Measurements from ENCODE around the gene SGCD.

SGCD gene

DNA sequence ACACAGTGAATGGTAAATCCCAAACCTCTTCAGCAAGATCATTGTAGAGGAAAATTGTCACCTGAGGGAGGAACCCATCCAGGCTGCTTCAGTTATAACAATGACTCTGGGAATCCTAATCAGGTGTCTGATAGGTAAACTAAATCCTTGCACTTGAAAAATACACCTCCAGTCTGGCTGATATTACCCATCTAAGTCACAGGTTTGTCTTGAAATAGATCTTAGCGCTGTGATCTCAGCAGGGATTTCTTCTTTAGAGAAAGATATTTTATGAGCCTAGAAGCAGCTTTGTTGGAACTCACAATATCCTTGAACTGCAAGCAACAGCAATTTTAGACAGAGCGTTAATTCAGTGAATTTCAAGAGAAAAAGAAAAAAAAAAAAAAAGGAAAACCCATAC, 149.7 kb downstream of the SGCD start:
- Mint-ChIP-seq H3K27me3 (no peaks in the 10 kb centered on the region), H3K4me1 (ENCODE audit: low read depth) (no peaks in the 10 kb centered on the region), H3K36me3 (no peaks in the 10 kb centered on the region), H3K4me3 (no peak overlapping the region), H3K27ac (no peak overlapping the region), H3K9me3 (ENCODE audit: low read depth) (no peaks in the 10 kb centered on the region)

DNA sequence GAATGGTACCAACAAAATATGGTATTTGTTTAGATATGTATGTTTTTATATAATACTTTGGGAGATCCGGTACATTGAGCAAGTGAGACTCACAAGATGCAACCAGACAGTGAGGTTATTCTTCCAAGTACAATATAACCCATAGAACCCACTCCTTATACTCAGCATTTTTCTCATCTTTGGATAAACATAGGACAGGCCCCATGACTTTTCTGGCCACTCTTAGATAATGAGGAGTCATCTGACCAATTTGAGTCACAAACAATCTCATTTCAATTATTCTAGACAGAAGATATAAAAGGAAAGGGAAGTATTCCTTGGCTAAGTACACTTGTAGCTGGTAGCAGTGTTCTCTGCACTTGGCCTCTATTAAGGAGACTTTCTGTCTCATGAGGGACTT, 150.2 kb downstream of the SGCD start:
- no peaks in the 10 kb centered on the region for H3K27me3 Mint-ChIP-seq
- H3K27ac Mint-ChIP-seq = no peak overlapping the region
- H3K9me3 Mint-ChIP-seq (ENCODE audit: low read depth) = no peaks in the 10 kb centered on the region
- H3K4me1 Mint-ChIP-seq (ENCODE audit: low read depth) = no peaks in the 10 kb centered on the region
- no peaks in the 10 kb centered on the region for H3K36me3 Mint-ChIP-seq
- no peak overlapping the region for H3K4me3 Mint-ChIP-seq

- Mint-ChIP-seq H3K4me1 (ENCODE audit: low read depth) (no peaks in the 10 kb centered on the region), H3K9me3 (ENCODE audit: low read depth) (peaks cover 9% of the 10 kb centered on the region), H3K4me3 (no peak overlapping the region), H3K36me3 (no peaks in the 10 kb centered on the region), H3K27me3 (peaks cover 2% of the 10 kb centered on the region), H3K27ac (no peak overlapping the region)
Measured at GRCh38 chr5:156479849-156480248, 152.9 kb downstream of the SGCD start.

DNA sequence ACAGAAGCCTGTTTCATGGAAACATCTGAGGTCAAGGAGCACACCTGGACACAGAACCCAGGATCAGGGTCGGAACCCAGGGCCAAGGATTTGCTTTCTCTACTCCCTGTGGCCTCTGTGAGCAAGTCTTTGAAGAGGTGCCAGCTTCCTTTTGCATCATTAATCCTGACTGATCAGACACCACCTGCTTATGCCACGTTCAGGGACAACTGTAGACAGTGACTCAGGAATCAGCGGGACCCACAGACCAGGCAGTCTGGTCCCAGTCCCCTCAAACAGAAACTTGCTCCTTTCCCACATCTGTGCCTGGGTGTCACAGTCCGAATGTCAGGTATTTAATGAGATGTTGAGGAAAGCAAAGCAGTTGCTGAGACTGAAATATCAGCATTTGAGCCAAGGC, 154.8 kb downstream of the SGCD start:
- peaks cover 12% of the 10 kb centered on the region for H3K9me3 Mint-ChIP-seq (ENCODE audit: low read depth)
- no peaks in the 10 kb centered on the region for H3K36me3 Mint-ChIP-seq
- no peaks in the 10 kb centered on the region for H3K4me1 Mint-ChIP-seq (ENCODE audit: low read depth)
- H3K4me3 Mint-ChIP-seq = no peak overlapping the region
- H3K27ac Mint-ChIP-seq = no peak overlapping the region
- H3K27me3 Mint-ChIP-seq = peaks cover 2% of the 10 kb centered on the region

- Mint-ChIP-seq H3K36me3 (no peaks in the 10 kb centered on the region), H3K9me3 (ENCODE audit: low read depth) (peaks cover 18% of the 10 kb centered on the region), H3K27me3 (peaks cover 2% of the 10 kb centered on the region), H3K4me3 (no peak overlapping the region), H3K27ac (no peak overlapping the region), H3K4me1 (ENCODE audit: low read depth) (no peaks in the 10 kb centered on the region)
Measured at GRCh38 chr5:156482818-156483217, 155.9 kb downstream of the SGCD start.

DNA sequence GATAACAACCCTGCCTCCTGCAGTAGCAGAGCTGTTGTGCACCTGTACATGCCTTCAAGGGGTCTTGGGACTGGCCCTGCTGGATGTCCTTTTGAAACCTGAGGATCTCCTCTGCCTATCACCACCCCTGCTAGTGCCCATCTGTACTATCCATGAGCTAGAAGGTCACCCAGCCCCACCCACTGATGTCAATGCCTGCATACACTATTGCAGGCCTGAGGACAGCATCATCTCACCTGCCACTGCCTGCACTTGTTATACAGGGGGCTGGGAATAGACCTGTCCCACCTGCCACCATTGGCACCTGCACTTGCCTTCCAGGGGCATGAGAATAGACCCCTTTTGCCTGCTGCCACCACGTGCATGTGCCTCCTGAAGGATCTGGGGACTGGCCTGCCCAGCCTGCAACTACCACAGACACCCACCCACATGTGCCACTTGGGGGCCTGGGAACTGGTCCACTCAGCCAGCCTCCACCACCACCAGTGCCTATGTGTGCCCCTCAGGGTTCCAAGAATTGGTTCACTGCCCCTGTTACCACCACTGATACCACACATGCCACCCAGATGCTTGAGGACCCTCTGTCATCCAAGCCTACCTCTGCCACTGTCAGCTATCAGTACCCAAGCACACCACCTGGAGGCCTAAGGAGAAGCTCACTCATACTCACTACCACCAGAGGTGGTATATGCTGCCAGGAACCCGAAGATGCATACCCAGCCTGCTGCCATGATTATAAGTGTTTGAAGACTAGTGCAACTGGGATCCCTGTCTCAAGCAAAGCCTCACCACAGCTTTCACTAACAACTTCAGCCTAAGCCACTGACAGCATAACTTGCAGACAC, 159.7 kb downstream of the SGCD start:
- Mint-ChIP-seq H3K36me3 (no peaks in the 10 kb centered on the region), H3K9me3 (ENCODE audit: low read depth) (peaks cover 22% of the 10 kb centered on the region), H3K4me1 (ENCODE audit: low read depth) (no peaks in the 10 kb centered on the region), H3K4me3 (no peak overlapping the region), H3K27ac (no peak overlapping the region), H3K27me3 (peaks cover 4% of the 10 kb centered on the region)

- Mint-ChIP-seq H3K4me3 (no peak overlapping the region), H3K27me3 (peaks cover 3% of the 10 kb centered on the region), H3K36me3 (no peaks in the 10 kb centered on the region), H3K4me1 (ENCODE audit: low read depth) (no peaks in the 10 kb centered on the region), H3K9me3 (ENCODE audit: low read depth) (peaks cover 10% of the 10 kb centered on the region), H3K27ac (no peak overlapping the region)
Measured at GRCh38 chr5:156491766-156492165, 164.8 kb downstream of the SGCD start.

DNA sequence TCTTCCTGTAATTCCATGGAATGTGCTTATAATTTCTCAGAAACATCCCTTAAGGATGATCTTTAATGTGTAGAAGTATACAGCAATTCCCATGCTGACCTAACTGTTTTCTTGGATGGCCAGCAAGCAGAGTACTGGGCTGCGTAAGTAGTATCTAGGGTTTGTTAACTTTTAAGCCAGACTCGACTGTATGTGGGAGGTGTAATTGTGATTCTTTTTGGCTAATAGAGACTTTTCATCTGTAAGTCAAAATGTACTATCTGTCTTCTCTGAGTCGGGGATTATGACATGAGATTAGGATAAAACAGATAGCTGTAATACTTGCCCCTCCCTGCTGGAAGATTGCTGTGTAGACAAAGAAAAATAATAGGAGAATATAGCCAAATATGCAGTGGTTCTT, 169.3 kb downstream of the SGCD start:
- Mint-ChIP-seq H3K4me1 (ENCODE audit: low read depth) (no peaks in the 10 kb centered on the region), H3K27ac (no peak overlapping the region), H3K4me3 (no peak overlapping the region), H3K9me3 (ENCODE audit: low read depth) (no peaks in the 10 kb centered on the region), H3K27me3 (peaks cover 4% of the 10 kb centered on the region), H3K36me3 (no peaks in the 10 kb centered on the region)

- Mint-ChIP-seq H3K9me3 (ENCODE audit: low read depth) (no peaks in the 10 kb centered on the region), H3K4me3 (no peak overlapping the region), H3K27me3 (peaks cover 4% of the 10 kb centered on the region), H3K4me1 (ENCODE audit: low read depth) (no peaks in the 10 kb centered on the region), H3K27ac (no peak overlapping the region), H3K36me3 (no peaks in the 10 kb centered on the region)
Measured at GRCh38 chr5:156497804-156498208, 170.8 kb downstream of the SGCD start.

DNA sequence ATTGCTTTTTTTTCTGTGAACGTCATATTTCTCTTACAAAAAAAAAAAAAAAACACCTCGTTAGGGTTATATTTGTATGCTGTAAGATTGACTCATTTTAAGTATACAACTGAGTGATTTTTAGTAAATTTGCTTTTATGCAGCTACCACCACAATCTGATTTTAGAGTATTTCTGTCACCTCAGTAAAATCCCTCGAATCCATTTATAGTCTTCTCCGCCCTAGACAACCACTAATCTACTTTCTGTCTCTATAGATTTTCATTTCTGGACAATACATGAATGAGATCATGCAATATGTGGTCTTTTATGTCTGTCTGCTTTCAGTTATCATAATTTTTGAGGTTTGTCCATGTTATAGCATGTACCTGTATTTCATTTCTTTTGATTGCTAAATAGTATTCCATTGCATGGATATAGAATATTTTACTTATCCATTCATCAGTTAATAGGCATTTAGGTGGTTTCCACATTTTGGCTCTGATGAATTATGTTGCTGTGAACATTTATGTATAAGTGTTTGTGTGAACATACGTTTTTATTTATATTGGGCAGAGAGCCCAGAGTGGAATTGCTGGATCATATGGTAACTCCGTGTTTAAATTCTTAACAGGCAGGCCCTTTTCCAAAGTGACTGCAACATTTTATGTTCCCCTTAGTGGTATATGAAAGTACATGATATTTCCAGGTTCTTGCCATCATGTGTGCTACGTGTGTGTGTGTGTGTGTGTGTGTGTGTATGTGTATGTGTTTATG, 171.4 kb downstream of the SGCD start:
- H3K4me1 Mint-ChIP-seq (ENCODE audit: low read depth) = no peaks in the 10 kb centered on the region
- H3K9me3 Mint-ChIP-seq (ENCODE audit: low read depth) = no peaks in the 10 kb centered on the region
- H3K4me3 Mint-ChIP-seq = no peak overlapping the region
- no peak overlapping the region for H3K27ac Mint-ChIP-seq
- H3K27me3 Mint-ChIP-seq = peaks cover 4% of the 10 kb centered on the region
- no peaks in the 10 kb centered on the region for H3K36me3 Mint-ChIP-seq

DNA sequence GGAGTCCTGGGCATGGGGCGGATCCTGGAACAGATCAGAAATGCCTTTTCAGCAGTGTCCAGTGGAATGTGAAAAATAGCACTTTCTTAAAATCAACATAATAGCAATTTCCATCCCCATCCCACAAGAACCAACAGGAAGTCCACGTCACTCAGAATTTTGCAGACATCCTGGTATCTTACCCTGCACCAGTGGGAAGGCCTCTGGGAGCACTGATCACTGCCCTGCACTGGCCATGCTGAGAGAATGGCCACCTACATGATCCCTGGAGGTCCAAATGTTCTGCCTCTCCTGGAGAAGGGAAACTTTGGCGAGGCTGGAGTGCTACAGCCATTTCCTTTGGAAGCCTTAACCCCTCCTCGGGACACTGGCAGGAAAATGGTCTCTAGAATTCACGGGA, 173.8 kb downstream of the SGCD start:
- Mint-ChIP-seq H3K36me3 (no peaks in the 10 kb centered on the region), H3K27me3 (peaks cover 5% of the 10 kb centered on the region), H3K4me3 (no peak overlapping the region), H3K27ac (no peak overlapping the region), H3K4me1 (ENCODE audit: low read depth) (no peaks in the 10 kb centered on the region), H3K9me3 (ENCODE audit: low read depth) (no peaks in the 10 kb centered on the region)

GRCh38 chr5:156505101-156505500, 178.1 kb downstream of the SGCD start:
- Mint-ChIP-seq H3K4me1 (ENCODE audit: low read depth) (no peaks in the 10 kb centered on the region), H3K36me3 (no peaks in the 10 kb centered on the region), H3K27me3 (peaks cover 4% of the 10 kb centered on the region), H3K27ac (no peak overlapping the region), H3K9me3 (ENCODE audit: low read depth) (no peaks in the 10 kb centered on the region), H3K4me3 (no peak overlapping the region)

- Mint-ChIP-seq H3K4me3 (no peak overlapping the region), H3K36me3 (no peaks in the 10 kb centered on the region), H3K9me3 (ENCODE audit: low read depth) (peaks cover under 1% of the 10 kb centered on the region), H3K27me3 (peaks cover 19% of the 10 kb centered on the region), H3K4me1 (ENCODE audit: low read depth) (no peaks in the 10 kb centered on the region), H3K27ac (no peak overlapping the region)
Measured at GRCh38 chr5:156513123-156513815, 186.3 kb downstream of the SGCD start.

DNA sequence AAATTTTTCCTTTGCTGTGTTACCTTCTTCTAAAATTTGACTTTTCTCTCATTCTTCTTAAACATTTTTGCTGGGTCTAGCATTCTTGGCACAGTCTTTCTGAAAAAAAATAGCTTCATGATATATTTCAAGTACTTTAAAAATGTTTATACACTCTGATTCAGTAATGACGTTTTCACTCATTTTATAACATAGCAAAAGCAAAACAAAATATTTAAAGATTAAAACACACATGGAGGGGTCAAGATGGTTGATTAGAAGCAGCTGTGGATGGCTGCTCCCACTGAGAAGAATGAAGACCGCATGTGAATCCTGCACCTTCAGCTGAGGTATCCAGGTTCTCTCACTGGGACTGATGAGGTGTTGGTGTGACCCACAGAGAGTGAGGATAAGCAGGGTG, 188.2 kb downstream of the SGCD start:
- H3K4me1 Mint-ChIP-seq (ENCODE audit: low read depth) = no peaks in the 10 kb centered on the region
- no peak overlapping the region for H3K27ac Mint-ChIP-seq
- no peaks in the 10 kb centered on the region for H3K36me3 Mint-ChIP-seq
- H3K4me3 Mint-ChIP-seq = no peak overlapping the region
- peaks cover 11% of the 10 kb centered on the region for H3K9me3 Mint-ChIP-seq (ENCODE audit: low read depth)
- H3K27me3 Mint-ChIP-seq = peaks cover 22% of the 10 kb centered on the region

DNA sequence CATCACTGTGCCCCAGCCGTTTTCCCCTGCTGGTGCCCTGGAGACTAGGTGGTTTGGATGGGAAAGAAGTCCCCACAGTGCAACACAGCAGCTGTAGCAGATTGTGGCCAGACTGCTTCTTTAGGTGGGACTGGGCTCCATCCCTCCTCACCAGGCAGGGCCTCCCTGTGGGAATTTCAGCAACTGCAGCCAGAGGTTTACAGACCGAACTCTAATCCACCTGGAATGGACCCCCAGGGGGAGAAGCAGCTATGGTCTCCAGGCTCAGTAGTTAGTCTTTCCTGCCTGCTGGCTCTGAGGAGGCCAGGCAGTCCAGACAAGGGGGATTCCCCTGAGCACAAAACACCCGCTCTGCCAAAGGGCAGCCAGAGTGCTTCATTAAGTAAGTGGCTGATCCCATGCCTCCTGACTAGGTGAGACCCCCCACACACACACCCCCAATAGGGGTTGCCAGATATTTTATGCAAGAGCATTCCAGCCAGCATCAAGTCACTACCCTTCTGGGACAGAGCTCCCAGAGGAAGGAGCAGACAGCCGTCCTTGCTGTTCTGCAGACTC, 188.9 kb downstream of the SGCD start:
- Mint-ChIP-seq H3K36me3 (no peaks in the 10 kb centered on the region), H3K9me3 (ENCODE audit: low read depth) (peaks cover 11% of the 10 kb centered on the region), H3K4me1 (ENCODE audit: low read depth) (no peaks in the 10 kb centered on the region), H3K27ac (no peak overlapping the region), H3K4me3 (no peak overlapping the region), H3K27me3 (peaks cover 22% of the 10 kb centered on the region)
